HG03039 (cell line): Measurements from ENCODE around the gene KLKB1.

Experiments
- ATAC-seq: cut with Tn5 transposase; IDR thresholded peaks from one replicate; pipeline ENCODE4 v1.9.1; 2021; ENCODE audit warnings: mild to moderate bottlenecking, moderate library complexity; ENCODE audit not compliant: unreplicated experiment

KLKB1 gene

DNA sequence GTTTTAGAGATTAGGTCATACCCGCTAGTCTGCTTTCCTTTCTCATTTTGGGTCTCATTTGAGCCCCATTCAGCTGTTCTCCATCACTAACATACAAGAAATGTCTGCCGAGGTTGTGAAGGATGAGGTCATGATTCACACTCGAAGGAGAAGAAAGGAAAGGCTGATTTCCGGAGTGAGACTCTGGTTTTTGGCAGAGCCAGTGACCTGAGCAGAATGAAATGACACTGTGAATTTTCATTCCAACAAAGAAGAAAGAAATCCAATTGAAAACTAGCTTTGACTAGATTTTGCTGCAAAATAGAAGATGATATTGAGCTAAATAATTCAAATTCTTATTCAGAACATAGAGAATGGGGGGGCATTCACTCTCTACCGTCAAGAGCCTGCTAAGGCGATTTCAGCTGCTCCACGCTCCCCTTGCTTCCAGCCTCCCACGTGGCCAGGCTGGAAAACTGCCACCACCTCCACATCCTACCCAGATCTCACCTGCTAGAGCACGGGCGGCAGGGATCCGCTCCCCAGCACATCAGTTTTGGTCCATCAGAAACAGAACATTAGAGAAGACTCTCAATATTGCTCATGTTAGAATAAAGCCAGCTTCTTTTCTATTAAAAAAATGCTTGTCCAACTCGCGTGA, 77.7 kb downstream of the KLKB1 start:
- no peak for ATAC-seq

DNA sequence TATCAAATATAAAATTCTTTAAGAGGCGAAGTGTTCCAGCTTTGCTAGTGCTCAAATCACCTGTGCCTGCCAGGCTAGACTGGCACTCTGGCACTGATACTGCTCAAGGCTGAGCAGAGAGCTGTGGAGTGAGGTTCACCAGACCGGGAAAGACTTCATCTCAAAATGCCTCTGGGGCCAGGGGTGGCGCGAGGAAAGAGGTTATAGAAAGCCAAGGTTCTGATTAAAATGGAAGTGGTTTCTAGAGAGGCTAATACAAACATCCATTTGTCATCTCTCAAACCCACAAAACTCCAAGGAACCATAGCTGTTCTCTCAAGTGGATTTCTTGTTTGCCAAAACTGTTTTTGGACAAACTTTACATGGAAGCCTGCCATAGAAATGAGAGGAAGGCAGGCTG, 80.2 kb downstream of the KLKB1 start:
- ATAC-seq, result no peak

DNA sequence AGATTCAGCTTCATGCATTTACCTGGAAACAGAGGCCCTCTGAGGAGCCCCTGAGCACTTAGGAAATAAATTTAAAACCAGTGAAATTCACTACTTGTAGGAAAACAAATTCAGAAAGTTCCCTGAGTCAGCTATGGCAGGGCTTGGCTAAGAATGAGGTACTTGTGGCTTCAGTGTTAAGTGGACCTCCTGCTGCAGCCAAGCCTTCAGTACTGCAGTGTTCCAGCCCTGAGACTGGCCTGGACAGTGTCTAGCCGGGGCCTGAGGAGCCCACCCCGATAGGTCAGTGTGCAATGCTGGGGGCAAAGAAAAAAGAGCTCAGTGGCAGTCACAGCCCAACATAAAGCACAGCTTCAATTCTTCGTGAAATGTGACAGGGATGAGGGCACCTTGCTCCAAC, 80.6 kb downstream of the KLKB1 start:
- ATAC-seq, result no peak
